ENCODE results near the gene PTGR3. TPM values are rescaled to one million over a fixed set of nuclear protein-coding genes. Genes with fewer than 3 reads are reported as not detected.

PTGR3 gene
- total and polyA plus RNA-seq, 4 donors, result 14.3 to 48.2 (median 36.2) TPM

GRCh38 chr18:75179819-75180600, 28.9 kb downstream of the PTGR3 start:
- H3K4me3 ChIP-seq (ENCODE audit: low read depth, low read length), result no peak overlapping the region
- no peaks in the 10 kb centered on the region for H3K27me3 ChIP-seq (ENCODE audit: control insufficient read depth, insufficient read depth, low read length)
- 78% methylated on average over 4 of the region's 13 CpGs for WGBS (ENCODE audit: insufficient coverage)
- H3K4me1 ChIP-seq (ENCODE audit: control insufficient read depth, insufficient read depth, low read length), result peaks cover 4% of the 10 kb centered on the region
- peaks cover 6% of the 10 kb centered on the region for H3K9me3 ChIP-seq (ENCODE audit: control insufficient read depth, insufficient read depth, low read length)
- H3K36me3 ChIP-seq (ENCODE audit: control insufficient read depth, insufficient read depth, low read length), result no peaks in the 10 kb centered on the region
- no peak overlapping the region for H3K27ac ChIP-seq (ENCODE audit: low read depth, low read length)
- no peak for DNase-seq (ENCODE audit: low read depth in 4 of 6, low spot score in 6 of 6)

DNA sequence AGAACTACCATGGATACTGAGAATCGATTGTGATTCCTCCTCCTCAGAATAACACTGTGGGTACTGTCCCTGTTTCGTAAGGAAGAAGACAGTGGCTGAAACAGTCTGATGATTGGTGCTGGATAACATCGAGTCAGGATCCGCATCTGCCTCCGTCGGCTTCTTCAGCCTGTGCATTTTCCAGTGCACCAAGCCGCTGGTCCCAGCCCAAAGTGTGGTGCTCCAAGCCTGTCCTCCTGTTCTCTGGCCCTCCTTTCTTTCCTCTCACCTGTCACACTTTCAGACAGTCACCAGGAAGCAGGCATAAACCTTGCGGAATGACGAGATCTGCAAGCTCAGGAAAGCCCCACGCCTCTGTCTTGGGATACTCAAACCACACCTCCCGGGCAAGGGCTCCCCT, 30.6 kb downstream of the PTGR3 start:
- no peak for DNase-seq (ENCODE audit: low read depth in 4 of 6, low spot score in 6 of 6)
- H3K4me3 ChIP-seq (ENCODE audit: low read depth, low read length), result no peak overlapping the region
- H3K36me3 ChIP-seq (ENCODE audit: control insufficient read depth, insufficient read depth, low read length), result no peaks in the 10 kb centered on the region
- H3K27ac ChIP-seq (ENCODE audit: low read depth, low read length), result no peak overlapping the region
- no peaks in the 10 kb centered on the region for H3K27me3 ChIP-seq (ENCODE audit: control insufficient read depth, insufficient read depth, low read length)
- peaks cover 6% of the 10 kb centered on the region for H3K9me3 ChIP-seq (ENCODE audit: control insufficient read depth, insufficient read depth, low read length)
- H3K4me1 ChIP-seq (ENCODE audit: control insufficient read depth, insufficient read depth, low read length), result no peaks in the 10 kb centered on the region
- WGBS (ENCODE audit: insufficient coverage), result 85% methylated on average over 9 of the region's 11 CpGs

DNA sequence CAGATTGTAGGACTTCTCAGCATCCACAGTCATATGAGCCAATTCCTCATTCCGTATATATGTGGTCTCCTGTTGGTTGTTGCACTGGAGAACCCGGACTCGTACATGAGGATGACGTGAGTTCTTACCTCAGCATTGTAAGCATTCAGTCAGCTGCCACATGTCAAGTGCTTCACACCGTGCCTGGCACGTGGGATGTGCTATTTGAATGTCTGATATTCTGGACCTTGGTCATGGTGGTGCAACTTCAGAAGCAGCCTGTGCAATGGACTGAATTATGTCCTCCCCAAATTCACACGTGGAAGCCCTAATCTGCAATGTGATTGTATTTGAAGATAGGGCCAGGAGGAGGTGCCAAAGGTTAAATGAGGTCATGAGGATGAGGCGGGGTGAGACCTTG, 32.1 kb downstream of the PTGR3 start:
- DNase-seq (ENCODE audit: low read depth in 4 of 6, low spot score in 6 of 6), result no peak
- Histone ChIP-seq H3K36me3 (ENCODE audit: control insufficient read depth, insufficient read depth, low read length) (no peaks in the 10 kb centered on the region), H3K27me3 (ENCODE audit: control insufficient read depth, insufficient read depth, low read length) (no peaks in the 10 kb centered on the region), H3K9me3 (ENCODE audit: control insufficient read depth, insufficient read depth, low read length) (no peaks in the 10 kb centered on the region), H3K4me1 (ENCODE audit: control insufficient read depth, insufficient read depth, low read length) (no peaks in the 10 kb centered on the region), H3K27ac (ENCODE audit: low read depth, low read length) (no peak overlapping the region), H3K4me3 (ENCODE audit: low read depth, low read length) (no peak overlapping the region)
- 92% methylated on average over 6 of the region's 8 CpGs for WGBS (ENCODE audit: insufficient coverage)

- no peaks in the 10 kb centered on the region for H3K4me1 ChIP-seq (ENCODE audit: control insufficient read depth, insufficient read depth, low read length)
- H3K9me3 ChIP-seq (ENCODE audit: control insufficient read depth, insufficient read depth, low read length), result no peaks in the 10 kb centered on the region
- WGBS (ENCODE audit: insufficient coverage), result 86% methylated on average over 2 of the region's 4 CpGs
- H3K4me3 ChIP-seq (ENCODE audit: low read depth, low read length), result no peak overlapping the region
- H3K27ac ChIP-seq (ENCODE audit: low read depth, low read length), result no peak overlapping the region
- H3K36me3 ChIP-seq (ENCODE audit: control insufficient read depth, insufficient read depth, low read length), result no peaks in the 10 kb centered on the region
- no peak for DNase-seq (ENCODE audit: low read depth in 4 of 6, low spot score in 6 of 6)
- no peaks in the 10 kb centered on the region for H3K27me3 ChIP-seq (ENCODE audit: control insufficient read depth, insufficient read depth, low read length)
Measured at GRCh38 chr18:75173738-75174137, 35.2 kb downstream of the PTGR3 start.

DNA sequence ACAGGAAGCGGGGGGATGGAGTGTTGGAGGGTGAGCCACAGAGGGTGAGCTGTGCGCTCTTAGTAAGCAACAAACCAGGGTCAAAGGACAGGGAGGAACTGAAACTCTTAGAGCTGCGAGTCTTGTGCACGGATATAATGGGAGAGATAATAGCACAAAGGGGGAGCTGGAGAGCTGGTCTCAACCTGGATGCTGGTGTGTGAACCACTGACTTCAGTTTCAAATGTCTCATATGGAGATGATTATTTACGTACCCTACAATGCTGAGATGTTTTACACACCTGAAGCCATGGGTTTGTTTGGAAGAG, 35.9 kb downstream of the PTGR3 start:
- Histone ChIP-seq H3K9me3 (ENCODE audit: control insufficient read depth, insufficient read depth, low read length) (no peaks in the 10 kb centered on the region), H3K36me3 (ENCODE audit: control insufficient read depth, insufficient read depth, low read length) (no peaks in the 10 kb centered on the region), H3K4me3 (ENCODE audit: low read depth, low read length) (no peak overlapping the region), H3K27me3 (ENCODE audit: control insufficient read depth, insufficient read depth, low read length) (no peaks in the 10 kb centered on the region), H3K4me1 (ENCODE audit: control insufficient read depth, insufficient read depth, low read length) (peaks cover under 1% of the 10 kb centered on the region), H3K27ac (ENCODE audit: low read depth, low read length) (no peak overlapping the region)
- WGBS (ENCODE audit: insufficient coverage), result 63% methylated on average over 5 of the region's 5 CpGs
- no peak for DNase-seq (ENCODE audit: low read depth in 4 of 6, low spot score in 6 of 6)

GRCh38 chr18:75172299-75173124, 36.4 kb downstream of the PTGR3 start:
- Histone ChIP-seq H3K27ac (ENCODE audit: low read depth, low read length) (no peak overlapping the region), H3K27me3 (ENCODE audit: control insufficient read depth, insufficient read depth, low read length) (no peaks in the 10 kb centered on the region), H3K4me3 (ENCODE audit: low read depth, low read length) (no peak overlapping the region), H3K4me1 (ENCODE audit: control insufficient read depth, insufficient read depth, low read length) (peaks cover 6% of the 10 kb centered on the region), H3K36me3 (ENCODE audit: control insufficient read depth, insufficient read depth, low read length) (no peaks in the 10 kb centered on the region), H3K9me3 (ENCODE audit: control insufficient read depth, insufficient read depth, low read length) (no peaks in the 10 kb centered on the region)
- DNase-seq (ENCODE audit: low read depth in 4 of 6, low spot score in 6 of 6), result no peak
- 90% methylated on average over 17 of the region's 17 CpGs for WGBS (ENCODE audit: insufficient coverage)

DNA sequence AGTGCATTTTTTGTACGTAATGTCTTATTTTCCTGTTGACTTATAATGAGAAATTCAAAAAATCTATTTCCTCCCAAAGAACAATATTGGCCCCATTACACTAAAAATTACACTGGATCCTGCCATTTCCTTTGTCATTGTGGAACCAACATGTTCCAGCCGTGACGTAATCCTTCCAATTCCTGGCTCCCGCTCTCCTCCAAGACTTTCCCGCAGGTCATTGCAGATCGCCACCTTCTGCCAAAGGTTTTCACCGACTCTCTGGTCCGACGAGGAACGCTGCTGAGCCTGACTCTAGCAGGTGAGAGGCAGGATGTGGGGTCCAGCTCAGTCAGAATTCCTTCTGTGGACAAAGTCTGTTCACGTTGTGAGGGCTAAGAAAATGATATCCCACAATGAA, 38.0 kb downstream of the PTGR3 start:
- H3K36me3 ChIP-seq (ENCODE audit: control insufficient read depth, insufficient read depth, low read length), result no peaks in the 10 kb centered on the region
- H3K9me3 ChIP-seq (ENCODE audit: control insufficient read depth, insufficient read depth, low read length), result no peaks in the 10 kb centered on the region
- no peak overlapping the region for H3K4me3 ChIP-seq (ENCODE audit: low read depth, low read length)
- 87% methylated on average over 9 of the region's 11 CpGs for WGBS (ENCODE audit: insufficient coverage)
- DNase-seq (ENCODE audit: low read depth in 4 of 6, low spot score in 6 of 6), result no peak
- H3K27ac ChIP-seq (ENCODE audit: low read depth, low read length), result no peak overlapping the region
- peaks cover 9% of the 10 kb centered on the region for H3K4me1 ChIP-seq (ENCODE audit: control insufficient read depth, insufficient read depth, low read length)
- no peaks in the 10 kb centered on the region for H3K27me3 ChIP-seq (ENCODE audit: control insufficient read depth, insufficient read depth, low read length)

- Histone ChIP-seq H3K27ac (ENCODE audit: low read depth, low read length) (no peak overlapping the region), H3K9me3 (ENCODE audit: control insufficient read depth, insufficient read depth, low read length) (no peaks in the 10 kb centered on the region), H3K27me3 (ENCODE audit: control insufficient read depth, insufficient read depth, low read length) (no peaks in the 10 kb centered on the region), H3K4me3 (ENCODE audit: low read depth, low read length) (no peak overlapping the region), H3K4me1 (ENCODE audit: control insufficient read depth, insufficient read depth, low read length) (peaks cover 9% of the 10 kb centered on the region), H3K36me3 (ENCODE audit: control insufficient read depth, insufficient read depth, low read length) (no peaks in the 10 kb centered on the region)
- DNase-seq (ENCODE audit: low read depth in 4 of 6, low spot score in 6 of 6), result no peak
- WGBS (ENCODE audit: insufficient coverage), result 91% methylated on average over 32 of the region's 34 CpGs
Measured at GRCh38 chr18:75170022-75170789, 38.7 kb downstream of the PTGR3 start.

DNA sequence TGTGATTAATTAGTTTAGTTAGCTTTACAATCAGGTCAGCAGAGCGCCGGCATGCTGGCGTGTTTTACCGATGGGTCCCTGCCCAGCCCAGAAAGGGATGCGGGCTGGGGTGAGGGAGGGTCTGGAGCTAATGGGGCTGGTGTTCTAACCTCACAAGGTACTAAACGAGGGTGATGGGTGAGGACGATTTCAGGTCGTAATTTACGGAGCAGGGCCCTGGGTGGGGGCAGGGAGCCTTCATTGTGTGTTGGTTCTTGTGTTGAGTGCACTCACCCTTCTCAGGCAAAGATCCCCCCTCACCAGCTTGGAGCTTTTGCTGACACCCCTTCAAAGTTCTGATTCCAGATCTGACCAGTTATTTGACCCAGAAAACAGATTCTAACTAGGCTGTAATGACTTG, 39.5 kb downstream of the PTGR3 start:
- Histone ChIP-seq H3K36me3 (ENCODE audit: control insufficient read depth, insufficient read depth, low read length) (no peaks in the 10 kb centered on the region), H3K27ac (ENCODE audit: low read depth, low read length) (no peak overlapping the region), H3K27me3 (ENCODE audit: control insufficient read depth, insufficient read depth, low read length) (no peaks in the 10 kb centered on the region), H3K4me3 (ENCODE audit: low read depth, low read length) (no peak overlapping the region), H3K9me3 (ENCODE audit: control insufficient read depth, insufficient read depth, low read length) (no peaks in the 10 kb centered on the region), H3K4me1 (ENCODE audit: control insufficient read depth, insufficient read depth, low read length) (peaks cover 9% of the 10 kb centered on the region)
- DNase-seq (ENCODE audit: low read depth in 4 of 6, low spot score in 6 of 6), result no peak
- 83% methylated on average over 2 of the region's 9 CpGs for WGBS (ENCODE audit: insufficient coverage)

Data from spinal cord (tissue), 10 donors.